Measurements from ENCODE around the gene SLC25A13. TPM values are rescaled to one million over a fixed set of nuclear protein-coding genes. Genes with fewer than 3 reads are reported as not detected.

Gene SLC25A13
- total RNA-seq, 1 experiment from 2014 or later: 77.2 TPM

- TF ChIP-seq ZNF532 (CRISPR knock-in tag; IDR thresholded peaks at IDR 0.05; ENCODE audit: borderline replicate concordance) (no peak), RELA (CRISPR knock-in tag; IDR thresholded peaks at IDR 0.05; ENCODE audit: borderline replicate concordance) (no peak), ZNF263 (CRISPR knock-in tag; IDR thresholded peaks at IDR 0.05; ENCODE audit: low read depth) (no peak), TEAD4 (CRISPR knock-in tag; IDR thresholded peaks at IDR 0.05) (no peak), FOXJ3 (CRISPR knock-in tag; IDR thresholded peaks at IDR 0.05; ENCODE audit: borderline replicate concordance) (no peak), ZNF121 (CRISPR knock-in tag; IDR thresholded peaks at IDR 0.05) (no peak), SMAD4 (CRISPR knock-in tag; IDR thresholded peaks at IDR 0.05) (no peak)
- TF ChIP-seq, protein P1, sequence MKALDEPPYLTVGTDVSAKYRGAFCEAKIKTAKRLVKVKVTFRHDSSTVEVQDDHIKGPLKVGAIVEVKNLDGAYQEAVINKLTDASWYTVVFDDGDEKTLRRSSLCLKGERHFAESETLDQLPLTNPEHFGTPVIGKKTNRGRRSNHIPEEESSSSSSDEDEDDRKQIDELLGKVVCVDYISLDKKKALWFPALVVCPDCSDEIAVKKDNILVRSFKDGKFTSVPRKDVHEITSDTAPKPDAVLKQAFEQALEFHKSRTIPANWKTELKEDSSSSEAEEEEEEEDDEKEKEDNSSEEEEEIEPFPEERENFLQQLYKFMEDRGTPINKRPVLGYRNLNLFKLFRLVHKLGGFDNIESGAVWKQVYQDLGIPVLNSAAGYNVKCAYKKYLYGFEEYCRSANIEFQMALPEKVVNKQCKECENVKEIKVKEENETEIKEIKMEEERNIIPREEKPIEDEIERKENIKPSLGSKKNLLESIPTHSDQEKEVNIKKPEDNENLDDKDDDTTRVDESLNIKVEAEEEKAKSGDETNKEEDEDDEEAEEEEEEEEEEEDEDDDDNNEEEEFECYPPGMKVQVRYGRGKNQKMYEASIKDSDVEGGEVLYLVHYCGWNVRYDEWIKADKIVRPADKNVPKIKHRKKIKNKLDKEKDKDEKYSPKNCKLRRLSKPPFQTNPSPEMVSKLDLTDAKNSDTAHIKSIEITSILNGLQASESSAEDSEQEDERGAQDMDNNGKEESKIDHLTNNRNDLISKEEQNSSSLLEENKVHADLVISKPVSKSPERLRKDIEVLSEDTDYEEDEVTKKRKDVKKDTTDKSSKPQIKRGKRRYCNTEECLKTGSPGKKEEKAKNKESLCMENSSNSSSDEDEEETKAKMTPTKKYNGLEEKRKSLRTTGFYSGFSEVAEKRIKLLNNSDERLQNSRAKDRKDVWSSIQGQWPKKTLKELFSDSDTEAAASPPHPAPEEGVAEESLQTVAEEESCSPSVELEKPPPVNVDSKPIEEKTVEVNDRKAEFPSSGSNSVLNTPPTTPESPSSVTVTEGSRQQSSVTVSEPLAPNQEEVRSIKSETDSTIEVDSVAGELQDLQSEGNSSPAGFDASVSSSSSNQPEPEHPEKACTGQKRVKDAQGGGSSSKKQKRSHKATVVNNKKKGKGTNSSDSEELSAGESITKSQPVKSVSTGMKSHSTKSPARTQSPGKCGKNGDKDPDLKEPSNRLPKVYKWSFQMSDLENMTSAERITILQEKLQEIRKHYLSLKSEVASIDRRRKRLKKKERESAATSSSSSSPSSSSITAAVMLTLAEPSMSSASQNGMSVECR (CRISPR knock-in tag; IDR thresholded peaks at IDR 0.05; ENCODE audit: borderline replicate concordance): no peak
- TF ChIP-seq, protein P2, sequence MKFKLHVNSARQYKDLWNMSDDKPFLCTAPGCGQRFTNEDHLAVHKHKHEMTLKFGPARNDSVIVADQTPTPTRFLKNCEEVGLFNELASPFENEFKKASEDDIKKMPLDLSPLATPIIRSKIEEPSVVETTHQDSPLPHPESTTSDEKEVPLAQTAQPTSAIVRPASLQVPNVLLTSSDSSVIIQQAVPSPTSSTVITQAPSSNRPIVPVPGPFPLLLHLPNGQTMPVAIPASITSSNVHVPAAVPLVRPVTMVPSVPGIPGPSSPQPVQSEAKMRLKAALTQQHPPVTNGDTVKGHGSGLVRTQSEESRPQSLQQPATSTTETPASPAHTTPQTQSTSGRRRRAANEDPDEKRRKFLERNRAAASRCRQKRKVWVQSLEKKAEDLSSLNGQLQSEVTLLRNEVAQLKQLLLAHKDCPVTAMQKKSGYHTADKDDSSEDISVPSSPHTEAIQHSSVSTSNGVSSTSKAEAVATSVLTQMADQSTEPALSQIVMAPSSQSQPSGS (CRISPR knock-in tag; IDR thresholded peaks at IDR 0.05; ENCODE audit: borderline replicate concordance, low read depth): no peak
Observed at GRCh38 chr7:96152706-96153105, 169.2 kb downstream of the SLC25A13 start (continued).

DNA sequence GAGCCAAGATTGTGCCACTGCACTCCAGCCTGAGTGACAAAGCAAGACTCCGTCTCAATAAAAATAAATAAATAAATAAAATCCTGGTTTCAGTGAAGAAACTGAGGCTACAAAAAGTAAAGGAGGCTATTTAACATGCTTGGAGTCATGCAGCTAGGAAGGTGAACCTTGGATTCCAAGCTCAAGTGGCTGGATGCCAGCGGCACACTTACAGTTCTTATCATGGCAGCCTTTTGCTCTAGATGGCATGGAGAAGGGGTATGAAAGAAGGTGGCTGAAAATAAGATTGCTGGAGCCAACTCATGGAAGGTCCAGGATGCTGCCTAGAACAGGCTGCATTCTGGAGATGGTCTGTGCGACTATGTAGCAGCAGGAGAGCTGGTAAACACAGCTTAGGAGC, 170.0 kb downstream of the SLC25A13 start:
- no peak for ATAC-seq
- TF ChIP-seq ZNF532 (CRISPR knock-in tag; IDR thresholded peaks at IDR 0.05; ENCODE audit: borderline replicate concordance): no peak
- TF ChIP-seq ZNF317 (CRISPR knock-in tag; IDR thresholded peaks at IDR 0.05; ENCODE audit: borderline replicate concordance, low read depth): no peak
- TF ChIP-seq, protein P3, sequence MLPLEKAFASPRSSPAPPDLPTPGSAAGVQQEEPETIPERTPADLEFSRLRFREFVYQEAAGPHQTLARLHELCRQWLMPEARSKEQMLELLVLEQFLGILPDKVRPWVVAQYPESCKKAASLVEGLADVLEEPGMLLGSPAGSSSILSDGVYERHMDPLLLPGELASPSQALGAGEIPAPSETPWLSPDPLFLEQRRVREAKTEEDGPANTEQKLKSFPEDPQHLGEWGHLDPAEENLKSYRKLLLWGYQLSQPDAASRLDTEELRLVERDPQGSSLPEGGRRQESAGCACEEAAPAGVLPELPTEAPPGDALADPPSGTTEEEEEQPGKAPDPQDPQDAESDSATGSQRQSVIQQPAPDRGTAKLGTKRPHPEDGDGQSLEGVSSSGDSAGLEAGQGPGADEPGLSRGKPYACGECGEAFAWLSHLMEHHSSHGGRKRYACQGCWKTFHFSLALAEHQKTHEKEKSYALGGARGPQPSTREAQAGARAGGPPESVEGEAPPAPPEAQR (CRISPR knock-in tag; IDR thresholded peaks at IDR 0.05): no peak
- no peak for TF ChIP-seq NR2C2 (CRISPR knock-in tag; IDR thresholded peaks at IDR 0.05)
- TF ChIP-seq, protein P4, sequence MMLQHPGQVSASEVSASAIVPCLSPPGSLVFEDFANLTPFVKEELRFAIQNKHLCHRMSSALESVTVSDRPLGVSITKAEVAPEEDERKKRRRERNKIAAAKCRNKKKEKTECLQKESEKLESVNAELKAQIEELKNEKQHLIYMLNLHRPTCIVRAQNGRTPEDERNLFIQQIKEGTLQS (CRISPR knock-in tag; conservative IDR thresholded peaks at IDR 0.05): no peak
- no peak for TF ChIP-seq SMAD3 (CRISPR knock-in tag; IDR thresholded peaks at IDR 0.05; ENCODE audit: borderline replicate concordance)
- TF ChIP-seq, protein P2 (CRISPR knock-in tag; IDR thresholded peaks at IDR 0.05; ENCODE audit: borderline replicate concordance, low read depth): no peak
- TF ChIP-seq ZNF396 (CRISPR knock-in tag; IDR thresholded peaks at IDR 0.05; ENCODE audit: borderline replicate concordance): no peak
- H3K4me3 Mint-ChIP-seq: no peak overlapping the region
- POLR2A ChIA-PET: no interaction called here
- H3K27me3 Mint-ChIP-seq (ENCODE audit: low read depth): peaks cover 65% of the 10 kb centered on the region
- CTCF ChIA-PET: interaction anchor here (1.0 kb wide), 1 partner anchor 73 kb away, joined by 3 read pairs; no protein-coding TSS in a partner anchor
- H3K36me3 Mint-ChIP-seq: peaks cover 24% of the 10 kb centered on the region
- no peak overlapping the region for H3K27ac Mint-ChIP-seq
- H3K9me3 Mint-ChIP-seq: no peaks in the 10 kb centered on the region
- no peak for DNase-seq (ENCODE audit: low spot score)
- H3K4me1 Mint-ChIP-seq: peaks cover under 1% of the 10 kb centered on the region; the same call in 1 of the 2 replicates
